ENCODE results near the gene ZNF324. TPM values are rescaled to one million over a fixed set of nuclear protein-coding genes. Genes with fewer than 3 reads are reported as not detected.
A peak's percentile ranks its signal among the peaks of the same experiment; 100 is the strongest.

The ZNF324 gene
- total and polyA plus RNA-seq, 9 of the 15 experiments (the other 6 are each of a cell fraction or from before 2014, with no cell fraction given), result 0.92 to 16.4 (median 5.3) TPM

DNA sequence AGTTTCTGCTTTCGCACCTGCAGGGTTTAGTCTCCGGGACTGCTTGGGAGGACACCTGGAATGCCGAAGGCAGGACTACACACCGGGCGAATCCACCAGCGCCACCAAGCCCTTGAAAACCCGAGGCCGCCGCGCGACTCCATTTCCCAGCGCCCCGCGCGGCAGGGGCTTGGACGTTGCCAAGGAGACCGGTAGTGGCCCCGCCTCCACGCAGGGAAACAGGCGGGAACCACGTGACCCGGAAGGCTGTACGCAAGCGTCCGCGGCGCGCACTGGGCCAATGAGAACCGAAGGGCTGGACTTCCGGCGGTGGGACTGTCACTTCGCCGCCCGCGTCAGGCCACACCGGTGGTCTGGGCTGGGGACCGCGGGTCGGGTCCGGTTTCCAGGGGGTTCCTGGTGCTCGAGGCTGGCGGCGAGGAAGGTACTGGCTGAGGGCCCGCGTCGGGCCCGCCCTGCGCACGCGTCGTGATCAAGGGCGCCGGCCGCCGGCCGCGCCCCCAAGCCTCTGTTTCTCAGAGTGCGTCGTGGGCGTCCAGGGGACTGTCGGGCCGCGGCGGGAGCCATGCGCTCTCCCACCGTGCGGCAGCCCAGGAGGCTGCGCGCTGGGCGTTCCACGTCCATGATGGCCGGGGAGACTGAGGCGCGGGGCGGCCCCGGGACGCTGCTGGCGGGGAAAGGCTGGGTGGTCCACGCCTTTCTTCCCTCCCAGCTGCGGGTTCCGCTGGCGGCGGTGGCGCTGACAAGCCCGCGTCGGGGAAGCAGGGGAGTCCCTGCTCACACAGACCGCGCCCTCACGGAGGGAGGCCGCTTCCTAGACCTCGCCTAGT lies at the start of gene ZNF324 (continued):
- TF ChIP-seq ZNF354B (CRISPR knock-in tag; IDR thresholded peaks at IDR 0.05) (no peak), RBBP5 (IDR thresholded peaks at IDR 0.05; ENCODE audit: borderline replicate concordance, insufficient read depth, low read length, poor library complexity, severe bottlenecking) (peak; percentile 68), ZNF124 (CRISPR knock-in tag; IDR thresholded peaks at IDR 0.05) (no peak), SNRNP70 (optimal IDR thresholded peaks at IDR 0.05; ENCODE audit: low read depth, low read length) (no peak), ZNF143 (CRISPR knock-in tag; IDR thresholded peaks at IDR 0.05) (peak; percentile 85), PPARD (CRISPR knock-in tag; IDR thresholded peaks at IDR 0.05) (no peak), ZNF3 (CRISPR knock-in tag; IDR thresholded peaks at IDR 0.05) (no peak), MXI1 (IDR thresholded peaks at IDR 0.05; ENCODE audit: low read depth, low read length) (peak; percentile 91), FOS (IDR thresholded peaks at IDR 0.05; ENCODE audit: extremely low read depth, insufficient read length) (peak; percentile 46), PHF21A (IDR thresholded peaks at IDR 0.05; ENCODE audit: borderline replicate concordance, low read depth) (no peak), MIER1 (IDR thresholded peaks at IDR 0.05; ENCODE audit: low read depth) (no peak), ZNF778 (CRISPR knock-in tag; IDR thresholded peaks at IDR 0.05) (no peak), KDM5B (IDR thresholded peaks at IDR 0.05; ENCODE audit: insufficient replicate concordance, low read depth, low read length) (peak; percentile 86), TEAD2 (tag; IDR thresholded peaks at IDR 0.05) (no peak), EP400 (IDR thresholded peaks at IDR 0.05) (peak; percentile 74; the same call in 1 of the 2 replicates), POLR2B (IDR thresholded peaks at IDR 0.05; ENCODE audit: low read depth, partially characterized antibody) (peak; percentile 49), HNRNPK (IDR thresholded peaks at IDR 0.05; ENCODE audit: low read depth, low read length, poor library complexity, severe bottlenecking) (no peak), ZNF212 (CRISPR knock-in tag; IDR thresholded peaks at IDR 0.05) (no peak)
- TF ChIP-seq, protein P1, sequence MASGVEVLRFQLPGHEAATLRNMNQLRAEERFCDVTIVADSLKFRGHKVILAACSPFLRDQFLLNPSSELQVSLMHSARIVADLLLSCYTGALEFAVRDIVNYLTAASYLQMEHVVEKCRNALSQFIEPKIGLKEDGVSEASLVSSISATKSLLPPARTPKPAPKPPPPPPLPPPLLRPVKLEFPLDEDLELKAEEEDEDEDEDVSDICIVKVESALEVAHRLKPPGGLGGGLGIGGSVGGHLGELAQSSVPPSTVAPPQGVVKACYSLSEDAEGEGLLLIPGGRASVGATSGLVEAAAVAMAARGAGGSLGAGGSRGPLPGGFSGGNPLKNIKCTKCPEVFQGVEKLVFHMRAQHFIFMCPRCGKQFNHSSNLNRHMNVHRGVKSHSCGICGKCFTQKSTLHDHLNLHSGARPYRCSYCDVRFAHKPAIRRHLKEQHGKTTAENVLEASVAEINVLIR (CRISPR knock-in tag; IDR thresholded peaks at IDR 0.05), result peak; percentile 32; the same call in 1 of the 2 replicates
- TF ChIP-seq, protein P2, sequence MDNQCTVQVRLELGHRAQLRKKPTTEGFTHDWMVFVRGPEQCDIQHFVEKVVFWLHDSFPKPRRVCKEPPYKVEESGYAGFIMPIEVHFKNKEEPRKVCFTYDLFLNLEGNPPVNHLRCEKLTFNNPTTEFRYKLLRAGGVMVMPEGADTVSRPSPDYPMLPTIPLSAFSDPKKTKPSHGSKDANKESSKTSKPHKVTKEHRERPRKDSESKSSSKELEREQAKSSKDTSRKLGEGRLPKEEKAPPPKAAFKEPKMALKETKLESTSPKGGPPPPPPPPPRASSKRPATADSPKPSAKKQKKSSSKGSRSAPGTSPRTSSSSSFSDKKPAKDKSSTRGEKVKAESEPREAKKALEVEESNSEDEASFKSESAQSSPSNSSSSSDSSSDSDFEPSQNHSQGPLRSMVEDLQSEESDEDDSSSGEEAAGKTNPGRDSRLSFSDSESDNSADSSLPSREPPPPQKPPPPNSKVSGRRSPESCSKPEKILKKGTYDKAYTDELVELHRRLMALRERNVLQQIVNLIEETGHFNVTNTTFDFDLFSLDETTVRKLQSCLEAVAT (IDR thresholded peaks at IDR 0.05), result no peak
- TF ChIP-seq, protein P3, sequence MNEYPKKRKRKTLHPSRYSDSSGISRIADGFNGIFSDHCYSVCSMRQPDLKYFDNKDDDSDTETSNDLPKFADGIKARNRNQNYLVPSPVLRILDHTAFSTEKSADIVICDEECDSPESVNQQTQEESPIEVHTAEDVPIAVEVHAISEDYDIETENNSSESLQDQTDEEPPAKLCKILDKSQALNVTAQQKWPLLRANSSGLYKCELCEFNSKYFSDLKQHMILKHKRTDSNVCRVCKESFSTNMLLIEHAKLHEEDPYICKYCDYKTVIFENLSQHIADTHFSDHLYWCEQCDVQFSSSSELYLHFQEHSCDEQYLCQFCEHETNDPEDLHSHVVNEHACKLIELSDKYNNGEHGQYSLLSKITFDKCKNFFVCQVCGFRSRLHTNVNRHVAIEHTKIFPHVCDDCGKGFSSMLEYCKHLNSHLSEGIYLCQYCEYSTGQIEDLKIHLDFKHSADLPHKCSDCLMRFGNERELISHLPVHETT (CRISPR knock-in tag; conservative IDR thresholded peaks at IDR 0.05 in 1 of 2, IDR thresholded peaks at IDR 0.05 in 1 of 2), result no peak
- TF ChIP-seq, protein P4, sequence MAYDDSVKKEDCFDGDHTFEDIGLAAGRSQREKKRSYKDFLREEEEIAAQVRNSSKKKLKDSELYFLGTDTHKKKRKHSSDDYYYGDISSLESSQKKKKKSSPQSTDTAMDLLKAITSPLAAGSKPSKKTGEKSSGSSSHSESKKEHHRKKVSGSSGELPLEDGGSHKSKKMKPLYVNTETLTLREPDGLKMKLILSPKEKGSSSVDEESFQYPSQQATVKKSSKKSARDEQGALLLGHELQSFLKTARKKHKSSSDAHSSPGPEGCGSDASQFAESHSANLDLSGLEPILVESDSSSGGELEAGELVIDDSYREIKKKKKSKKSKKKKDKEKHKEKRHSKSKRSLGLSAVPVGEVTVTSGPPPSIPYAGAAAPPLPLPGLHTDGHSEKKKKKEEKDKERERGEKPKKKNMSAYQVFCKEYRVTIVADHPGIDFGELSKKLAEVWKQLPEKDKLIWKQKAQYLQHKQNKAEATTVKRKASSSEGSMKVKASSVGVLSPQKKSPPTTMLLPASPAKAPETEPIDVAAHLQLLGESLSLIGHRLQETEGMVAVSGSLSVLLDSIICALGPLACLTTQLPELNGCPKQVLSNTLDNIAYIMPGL (CRISPR knock-in tag; IDR thresholded peaks at IDR 0.05), result no peak

Measured in K562 (cell line).